ENCODE results near the gene CAMK2B.

The CAMK2B gene

DNA sequence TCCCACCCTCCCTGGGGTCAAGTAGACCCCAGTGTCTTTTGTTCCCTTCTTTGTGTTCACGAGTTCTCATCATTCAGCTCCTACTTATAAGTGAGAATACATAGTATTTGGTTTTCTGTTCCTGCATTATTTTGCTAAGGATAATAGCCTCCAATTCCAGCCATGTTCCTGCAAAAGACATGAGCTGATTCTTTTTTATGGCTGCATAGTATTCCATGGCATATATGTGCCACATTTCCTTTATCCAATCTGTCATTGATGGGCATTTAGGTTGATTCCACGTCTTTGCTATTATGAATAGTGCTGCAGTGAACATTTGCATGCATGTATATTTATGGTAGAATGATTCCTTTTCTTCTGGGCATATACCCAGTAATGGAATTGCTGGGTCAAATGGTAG, 28.3 kb upstream of the CAMK2B start:
- no peak for TF ChIP-seq Cebpa-rat (IDR thresholded peaks at IDR 0.05)
- Histone ChIP-seq H3K27ac (no peak overlapping the region), H3K9ac (no peak overlapping the region), H3K4me3 (no peak overlapping the region), H3K4me2 (no peak overlapping the region), H3K36me3 (no peaks in the 10 kb centered on the region; a peak in 1 of 22 replicates), H3K27me3 (no peaks in the 10 kb centered on the region), H3K4me1 (peaks cover 0 to 3% (median 0%) of the 10 kb centered on the region in 10 experiments; a peak in 2 of 20 replicates), H4K20me1 (no peaks in the 10 kb centered on the region), H3K9me3 (replicated peaks in 1 of 11) (peaks cover 15 to 37% (median 28%) of the 10 kb centered on the region in 11 experiments)

DNA sequence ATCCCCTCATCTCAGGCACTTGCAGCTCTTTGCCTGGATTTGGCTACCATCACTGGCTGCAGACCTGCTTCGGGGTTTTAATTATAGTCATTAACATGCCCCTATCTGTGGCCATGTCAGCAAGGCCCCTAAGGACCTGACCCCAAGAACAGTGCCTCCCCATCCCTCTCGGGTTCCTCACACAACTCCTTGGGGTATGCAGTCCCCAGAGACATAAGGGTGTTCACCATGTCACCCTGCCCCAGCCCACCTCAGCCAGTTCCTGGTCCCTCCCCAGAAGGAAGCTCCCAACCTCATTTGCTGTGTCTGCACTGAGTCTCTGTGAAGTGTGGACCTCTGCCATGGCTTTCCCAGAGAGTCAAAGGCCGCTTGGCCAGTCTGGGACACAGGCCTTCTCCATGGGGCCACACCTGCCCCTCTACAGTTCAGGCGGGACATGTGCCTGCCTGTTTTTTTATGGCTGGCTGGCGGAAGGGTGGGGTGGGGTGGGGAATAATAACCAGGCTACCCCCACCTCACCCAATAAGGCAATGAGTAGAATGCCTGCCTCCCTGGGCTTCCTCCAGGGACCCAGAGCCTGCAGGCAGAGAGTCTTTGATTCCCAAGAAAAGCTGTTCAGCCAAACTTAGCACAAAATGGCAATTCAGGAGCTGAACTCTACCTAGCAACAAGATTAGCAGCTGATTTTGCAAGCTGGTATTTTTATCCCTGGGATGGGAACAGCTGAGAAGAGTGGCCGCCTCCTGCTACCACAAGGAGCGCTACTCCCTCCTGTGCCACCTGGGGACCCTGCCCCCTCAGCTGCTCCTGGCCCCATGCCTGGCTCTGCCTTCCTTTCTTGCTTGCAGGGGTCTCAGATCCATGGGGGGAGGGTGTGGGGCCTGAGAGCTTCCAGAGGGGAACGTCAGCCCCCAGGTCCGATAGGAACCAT, 23.7 kb upstream of the CAMK2B start:
- Histone ChIP-seq H3K4me2 (peak overlapping the region in 2 of 11 experiments; percentile 3 to 15; a peak in 2 of 22 replicates), H4K20me1 (no peaks in the 10 kb centered on the region), H3K27ac (no peak overlapping the region), H3K4me1 (peaks cover 0 to 8% (median 0%) of the 10 kb centered on the region in 10 experiments; a peak in 2 of 20 replicates), H3K4me3 (no peak overlapping the region), H3K9ac (no peak overlapping the region), H3K9me3 (replicated peaks in 1 of 11) (peaks cover 12 to 27% (median 20%) of the 10 kb centered on the region in 11 experiments; a peak in 21 of 22 replicates), H3K27me3 (no peaks in the 10 kb centered on the region), H3K36me3 (no peaks in the 10 kb centered on the region; a peak in 1 of 22 replicates)
- TF ChIP-seq Cebpa-rat (IDR thresholded peaks at IDR 0.05) = no peak

DNA sequence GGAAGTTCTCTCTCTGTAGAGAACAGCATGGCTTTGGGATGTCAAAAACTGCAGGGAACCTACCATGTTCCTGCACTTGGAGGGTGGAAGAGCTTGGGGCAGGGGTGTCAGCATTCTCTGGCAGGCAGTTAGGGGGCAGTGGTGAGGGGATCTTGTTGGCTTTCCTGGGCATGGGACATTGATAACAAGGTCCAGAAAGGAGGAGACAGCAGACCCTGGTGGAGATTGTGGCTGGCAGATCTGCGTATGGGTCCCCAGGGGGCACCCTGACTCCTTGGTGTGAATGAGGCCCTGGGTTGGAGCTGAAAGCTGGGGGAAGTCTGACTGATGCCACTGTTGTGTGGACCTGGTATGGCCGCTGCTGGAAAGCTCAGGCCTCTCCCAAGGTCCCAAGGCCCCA, 22.9 kb upstream of the CAMK2B start:
- no peak for TF ChIP-seq Cebpa-rat (IDR thresholded peaks at IDR 0.05)

DNA sequence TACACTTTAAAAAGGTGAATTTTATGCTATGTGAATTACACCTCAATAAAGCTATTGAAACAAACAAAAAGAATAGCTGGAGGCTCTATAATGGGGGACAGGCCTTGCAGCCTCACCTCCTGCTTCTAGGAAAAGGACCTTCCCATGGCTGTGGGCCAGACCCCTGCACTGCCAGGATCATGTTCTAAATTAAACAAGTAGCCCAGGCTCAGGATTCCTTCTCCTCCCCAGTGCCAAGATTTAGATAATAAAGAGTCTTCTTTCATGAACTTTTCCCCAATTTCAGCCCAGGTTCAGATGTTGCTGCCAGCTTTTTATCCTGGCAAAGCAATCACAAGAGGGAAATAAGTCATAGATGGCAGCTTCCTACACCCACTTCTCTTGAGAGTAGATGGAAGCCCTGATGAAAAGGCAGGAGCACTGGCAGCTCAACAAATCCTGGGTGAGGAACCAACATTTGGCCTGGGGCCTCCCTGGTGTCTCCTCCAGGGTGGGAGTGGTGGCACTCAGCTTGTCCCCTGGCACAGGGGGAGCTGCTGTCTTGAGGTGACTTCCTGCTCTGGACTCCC, 22.2 kb upstream of the CAMK2B start:
- peaks cover 12 to 32% (median 24%) of the 10 kb centered on the region in 11 experiments; a peak in 20 of 22 replicates for H3K9me3 ChIP-seq (replicated peaks in 1 of 11)
- no peak overlapping the region for H3K27ac ChIP-seq
- no peak overlapping the region for H3K4me2 ChIP-seq
- H3K36me3 ChIP-seq = no peaks in the 10 kb centered on the region; a peak in 1 of 22 replicates
- TF ChIP-seq Cebpa-rat (IDR thresholded peaks at IDR 0.05) = no peak
- H3K9ac ChIP-seq = no peak overlapping the region
- peaks cover 0 to 8% (median 0%) of the 10 kb centered on the region in 10 experiments; a peak in 2 of 20 replicates for H3K4me1 ChIP-seq
- H4K20me1 ChIP-seq = no peaks in the 10 kb centered on the region
- no peaks in the 10 kb centered on the region for H3K27me3 ChIP-seq
- H3K4me3 ChIP-seq = no peak overlapping the region

More for the DNA sequence above, 22.9 kb upstream of the CAMK2B start:
- H3K4me2 ChIP-seq = peak overlapping the region in 2 of 11 experiments; percentile 3 to 15; a peak in 2 of 22 replicates
- H3K9ac ChIP-seq = no peak overlapping the region
- H3K4me1 ChIP-seq = peaks cover 0 to 8% (median 0%) of the 10 kb centered on the region in 10 experiments; a peak in 2 of 20 replicates
- no peaks in the 10 kb centered on the region; a peak in 1 of 22 replicates for H3K36me3 ChIP-seq
- H3K9me3 ChIP-seq (replicated peaks in 1 of 11) = peaks cover 9 to 27% (median 21%) of the 10 kb centered on the region in 11 experiments; a peak in 20 of 22 replicates
- H4K20me1 ChIP-seq = no peaks in the 10 kb centered on the region
- H3K27ac ChIP-seq = no peak overlapping the region
- no peaks in the 10 kb centered on the region for H3K27me3 ChIP-seq
- no peak overlapping the region for H3K4me3 ChIP-seq

DNA sequence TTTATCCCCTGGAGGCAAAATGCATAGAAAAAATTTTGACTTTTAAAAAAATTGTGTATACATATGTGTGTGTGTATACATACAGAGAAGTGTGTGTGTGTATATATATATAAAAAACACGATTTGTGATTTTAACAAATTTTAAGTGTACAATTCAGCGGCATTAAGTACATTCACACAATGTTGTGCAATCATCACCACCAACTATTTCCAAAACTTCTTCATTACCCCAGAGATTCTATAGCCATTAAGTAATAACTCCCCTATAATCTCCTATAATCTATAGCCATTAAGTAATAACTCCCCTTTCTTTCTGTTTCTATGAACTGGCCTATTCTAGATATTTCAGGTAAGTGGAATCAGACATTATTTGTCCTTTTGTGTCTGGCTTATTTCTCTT, 20.7 kb upstream of the CAMK2B start:
- H3K9ac ChIP-seq = no peak overlapping the region
- no peak overlapping the region for H3K27ac ChIP-seq
- TF ChIP-seq Cebpa-rat (IDR thresholded peaks at IDR 0.05) = no peak
- H3K9me3 ChIP-seq (replicated peaks in 1 of 11) = peaks cover 8 to 31% (median 25%) of the 10 kb centered on the region in 11 experiments; a peak in 20 of 22 replicates
- no peak overlapping the region for H3K4me3 ChIP-seq
- peaks cover 0 to 8% (median 0%) of the 10 kb centered on the region in 10 experiments; a peak in 2 of 20 replicates for H3K4me1 ChIP-seq
- H3K27me3 ChIP-seq = no peaks in the 10 kb centered on the region
- H4K20me1 ChIP-seq = no peaks in the 10 kb centered on the region
- no peaks in the 10 kb centered on the region; a peak in 1 of 22 replicates for H3K36me3 ChIP-seq
- no peak overlapping the region for H3K4me2 ChIP-seq

DNA sequence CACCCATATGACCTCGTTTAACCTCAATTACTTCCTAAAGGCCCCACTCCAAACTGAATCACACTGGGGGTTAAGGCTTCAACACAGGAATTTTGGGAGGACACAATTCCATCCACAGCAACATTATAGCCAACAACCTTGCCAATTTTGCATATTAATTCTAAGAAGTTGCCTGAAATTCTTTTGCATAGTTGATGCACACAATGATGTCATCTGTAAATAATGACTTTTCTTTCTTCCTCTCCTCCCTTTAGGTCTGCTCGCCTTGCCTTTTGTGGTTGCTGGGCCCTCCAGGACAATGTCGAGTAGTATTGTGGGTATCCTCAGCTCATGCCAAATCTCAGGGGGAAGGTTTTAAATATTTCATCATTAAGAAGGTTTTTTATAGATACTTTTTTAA, 16.0 kb upstream of the CAMK2B start:
- TF ChIP-seq Cebpa-rat (IDR thresholded peaks at IDR 0.05) = no peak
- Histone ChIP-seq H3K9me3 (replicated peaks in 1 of 11) (peaks cover 11 to 31% (median 16%) of the 10 kb centered on the region in 11 experiments; a peak in 17 of 22 replicates), H3K9ac (no peak overlapping the region), H3K27ac (no peak overlapping the region), H3K36me3 (no peaks in the 10 kb centered on the region), H3K4me1 (peaks cover 0 to 20% (median 0%) of the 10 kb centered on the region in 10 experiments; a peak in 5 of 20 replicates), H3K27me3 (no peaks in the 10 kb centered on the region), H3K4me3 (no peak overlapping the region), H4K20me1 (no peaks in the 10 kb centered on the region), H3K4me2 (no peak overlapping the region)

DNA sequence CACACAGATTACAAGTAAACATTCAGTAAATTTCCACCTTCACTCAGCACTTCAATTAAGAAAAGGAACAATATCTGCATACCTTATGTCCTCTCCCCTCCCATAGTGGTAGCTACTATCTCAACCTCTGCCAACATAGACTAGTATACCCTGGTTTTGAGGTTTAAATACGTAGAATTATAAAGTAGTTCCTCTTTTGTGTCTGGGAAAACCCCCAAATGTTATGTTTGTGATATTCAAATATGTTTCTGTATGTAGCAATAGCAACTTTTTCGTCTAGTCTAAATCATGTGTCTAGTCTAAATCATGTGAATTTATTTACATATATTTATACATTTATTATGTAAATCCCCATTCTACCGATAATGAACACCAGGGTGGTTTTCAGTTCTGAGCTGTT, 13.2 kb upstream of the CAMK2B start:
- Histone ChIP-seq H3K36me3 (no peaks in the 10 kb centered on the region), H3K27me3 (no peaks in the 10 kb centered on the region), H3K9ac (no peak overlapping the region), H3K4me1 (peaks cover 0 to 20% (median 0%) of the 10 kb centered on the region in 10 experiments; a peak in 5 of 20 replicates), H3K4me2 (peak overlapping the region in 3 of 11 experiments; percentile 38 to 65 (median 38); a peak in 5 of 22 replicates), H3K9me3 (replicated peaks in 1 of 11) (peaks cover 11 to 35% (median 20%) of the 10 kb centered on the region in 11 experiments; a peak in 17 of 22 replicates), H3K4me3 (no peak overlapping the region), H4K20me1 (no peaks in the 10 kb centered on the region), H3K27ac (peak overlapping the region in 3 of 11 experiments; percentile 26 to 59 (median 56); a peak in 5 of 22 replicates)
- TF ChIP-seq Cebpa-rat (IDR thresholded peaks at IDR 0.05) = no peak

DNA sequence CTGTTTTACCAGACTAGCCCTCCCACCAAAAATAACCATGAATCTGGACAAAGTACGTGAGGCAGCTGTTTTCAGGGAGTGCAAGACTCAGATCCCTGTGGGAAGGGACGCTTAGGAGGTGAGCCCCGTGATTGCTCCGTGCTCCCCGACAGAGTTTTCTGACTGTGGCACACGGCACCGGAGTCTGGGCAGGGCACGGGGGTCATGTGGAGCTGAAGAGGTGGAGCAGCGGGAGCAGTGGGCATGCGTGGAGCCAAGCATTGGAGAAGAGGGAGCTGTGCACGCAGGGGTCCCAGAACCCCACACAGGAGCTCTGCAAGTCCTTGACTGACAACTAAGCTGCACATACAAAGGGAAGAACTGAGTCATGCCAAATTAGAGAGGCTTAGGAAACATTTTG, 11.1 kb upstream of the CAMK2B start:
- H3K4me3 ChIP-seq = no peak overlapping the region
- no peaks in the 10 kb centered on the region for H3K27me3 ChIP-seq
- H3K4me2 ChIP-seq = no peak overlapping the region
- no peak overlapping the region for H3K9ac ChIP-seq
- H3K4me1 ChIP-seq = peaks cover 0 to 20% (median 0%) of the 10 kb centered on the region in 10 experiments; a peak in 5 of 20 replicates
- H3K9me3 ChIP-seq (replicated peaks in 1 of 11) = peaks cover 6 to 25% (median 15%) of the 10 kb centered on the region in 11 experiments; a peak in 16 of 22 replicates
- no peaks in the 10 kb centered on the region for H4K20me1 ChIP-seq
- no peak for TF ChIP-seq Cebpa-rat (IDR thresholded peaks at IDR 0.05)
- H3K36me3 ChIP-seq = no peaks in the 10 kb centered on the region
- H3K27ac ChIP-seq = no peak overlapping the region

DNA sequence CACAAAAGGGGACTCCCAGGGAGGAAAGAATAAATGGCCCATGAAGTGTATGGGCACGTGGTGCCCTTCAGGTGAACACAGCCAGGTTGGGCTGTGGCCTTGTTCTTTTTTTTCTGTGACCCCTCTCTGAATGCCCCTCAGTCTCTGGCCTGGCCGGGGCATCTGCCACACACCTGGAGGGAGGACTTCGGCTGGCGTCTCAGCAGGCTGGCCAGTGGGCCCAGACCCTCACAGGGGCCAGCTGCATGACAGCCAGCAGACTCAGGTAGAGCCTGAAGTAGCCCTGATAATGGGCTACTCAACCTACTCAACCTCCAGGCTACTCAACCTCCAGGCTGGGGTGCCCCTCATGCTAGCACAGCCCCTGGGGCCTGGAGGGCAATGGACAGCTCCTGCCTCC, 9.8 kb upstream of the CAMK2B start:
- Histone ChIP-seq H3K4me2 (no peak overlapping the region), H3K36me3 (no peaks in the 10 kb centered on the region), H3K9me3 (replicated peaks in 1 of 11) (peaks cover 6 to 21% (median 15%) of the 10 kb centered on the region in 11 experiments; a peak in 16 of 22 replicates), H4K20me1 (no peaks in the 10 kb centered on the region), H3K4me1 (peaks cover 0 to 20% (median 0%) of the 10 kb centered on the region in 10 experiments; a peak in 5 of 20 replicates), H3K27me3 (no peaks in the 10 kb centered on the region), H3K27ac (no peak overlapping the region), H3K4me3 (no peak overlapping the region), H3K9ac (no peak overlapping the region)
- no peak for TF ChIP-seq Cebpa-rat (IDR thresholded peaks at IDR 0.05)
